ENCODE measurements around the gene ERLEC1. TPM values are rescaled to one million over a fixed set of nuclear protein-coding genes. Genes with fewer than 3 reads are reported as not detected.
A peak's percentile ranks its signal among the peaks of the same experiment; 100 is the strongest.

The ERLEC1 gene
- total and polyA plus RNA-seq, 8 donors = 16.8 to 45.9 (median 33.3) TPM

DNA sequence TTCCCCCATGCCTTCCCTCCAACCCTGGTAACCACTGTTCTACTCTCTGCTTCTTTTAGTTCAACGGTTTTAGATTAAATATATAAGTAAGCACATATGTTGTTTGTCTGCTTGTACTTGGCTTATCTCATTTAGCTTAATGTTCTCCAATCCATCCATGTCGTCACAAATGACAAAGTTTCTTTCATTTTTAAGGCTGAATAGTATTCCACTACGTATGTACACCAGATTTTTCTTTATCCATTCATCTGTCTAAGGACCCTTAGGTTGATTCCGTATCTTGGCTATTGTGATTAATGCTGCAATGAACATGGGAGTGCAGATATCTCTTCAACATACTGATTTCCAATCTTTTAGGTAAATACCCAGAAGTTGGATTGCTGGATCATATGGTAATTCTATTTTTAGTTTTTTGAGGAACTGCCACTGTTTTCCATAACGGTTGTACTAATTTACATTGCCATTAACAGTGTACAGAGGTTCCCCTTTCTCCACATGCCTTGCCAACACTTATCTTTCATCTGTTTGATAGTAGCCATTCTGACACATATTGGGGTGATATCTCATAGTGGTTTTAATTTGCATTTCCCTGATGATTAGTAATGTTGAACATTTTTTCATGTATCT lies 8.2 kb upstream of the ERLEC1 start:
- 73 to 74% methylated on average over 5 of the region's 5 CpGs for WGBS, 2 donors
- TF ChIP-seq, protein P1, sequence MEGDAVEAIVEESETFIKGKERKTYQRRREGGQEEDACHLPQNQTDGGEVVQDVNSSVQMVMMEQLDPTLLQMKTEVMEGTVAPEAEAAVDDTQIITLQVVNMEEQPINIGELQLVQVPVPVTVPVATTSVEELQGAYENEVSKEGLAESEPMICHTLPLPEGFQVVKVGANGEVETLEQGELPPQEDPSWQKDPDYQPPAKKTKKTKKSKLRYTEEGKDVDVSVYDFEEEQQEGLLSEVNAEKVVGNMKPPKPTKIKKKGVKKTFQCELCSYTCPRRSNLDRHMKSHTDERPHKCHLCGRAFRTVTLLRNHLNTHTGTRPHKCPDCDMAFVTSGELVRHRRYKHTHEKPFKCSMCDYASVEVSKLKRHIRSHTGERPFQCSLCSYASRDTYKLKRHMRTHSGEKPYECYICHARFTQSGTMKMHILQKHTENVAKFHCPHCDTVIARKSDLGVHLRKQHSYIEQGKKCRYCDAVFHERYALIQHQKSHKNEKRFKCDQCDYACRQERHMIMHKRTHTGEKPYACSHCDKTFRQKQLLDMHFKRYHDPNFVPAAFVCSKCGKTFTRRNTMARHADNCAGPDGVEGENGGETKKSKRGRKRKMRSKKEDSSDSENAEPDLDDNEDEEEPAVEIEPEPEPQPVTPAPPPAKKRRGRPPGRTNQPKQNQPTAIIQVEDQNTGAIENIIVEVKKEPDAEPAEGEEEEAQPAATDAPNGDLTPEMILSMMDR (IDR thresholded peaks at IDR 0.05) = no peak

DNA sequence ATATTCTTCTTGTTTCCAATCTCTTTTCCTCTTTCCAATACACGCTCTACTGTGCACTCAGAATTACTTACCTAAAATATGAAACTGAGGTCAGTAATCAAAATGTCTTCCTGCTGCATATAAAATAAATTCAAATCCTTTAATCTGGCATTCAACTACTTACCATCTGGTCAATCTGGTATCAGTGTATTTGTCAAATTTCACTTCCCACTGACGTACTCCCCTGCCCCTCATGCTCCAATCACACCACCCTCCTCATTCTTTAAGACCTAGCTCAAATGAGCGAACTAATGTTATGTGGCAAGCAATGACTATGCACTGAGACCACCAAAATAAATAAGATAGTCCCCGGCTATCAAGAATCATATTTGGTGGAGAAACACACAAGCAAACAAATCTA lies 6.8 kb upstream of the ERLEC1 start:
- H3K27ac ChIP-seq = no peak overlapping the region
- H3K4me3 ChIP-seq = no peak overlapping the region
- no peaks in the 10 kb centered on the region for H3K36me3 ChIP-seq
- FAIRE-seq = no peak
- H3K9me3 ChIP-seq = no peaks in the 10 kb centered on the region
- 92 to 95% methylated on average over 4 of the region's 4 CpGs for WGBS, 2 donors
- ATAC-seq = no peak
- peaks cover 0 to 9% (median under 1%) of the 10 kb centered on the region in 3 donors for H3K4me1 ChIP-seq
- no peak for DNase-seq
- intact Hi-C loops (cut with DNase I) = no loop called here
- H3K27me3 ChIP-seq = no peaks in the 10 kb centered on the region
- TF ChIP-seq, protein P1 (IDR thresholded peaks at IDR 0.05) = no peak

More for the DNA sequence above, 8.2 kb upstream of the ERLEC1 start:
- ATAC-seq = no peak
- Histone ChIP-seq H3K36me3 (no peaks in the 10 kb centered on the region), H3K9me3 (no peaks in the 10 kb centered on the region), H3K4me3 (no peak overlapping the region), H3K27ac (no peak overlapping the region), H3K27me3 (no peaks in the 10 kb centered on the region), H3K4me1 (peaks cover 0 to 5% (median 0%) of the 10 kb centered on the region in 3 donors)
- no peak for DNase-seq
- no peak for FAIRE-seq
- intact Hi-C loops (cut with DNase I) = no loop called here

DNA sequence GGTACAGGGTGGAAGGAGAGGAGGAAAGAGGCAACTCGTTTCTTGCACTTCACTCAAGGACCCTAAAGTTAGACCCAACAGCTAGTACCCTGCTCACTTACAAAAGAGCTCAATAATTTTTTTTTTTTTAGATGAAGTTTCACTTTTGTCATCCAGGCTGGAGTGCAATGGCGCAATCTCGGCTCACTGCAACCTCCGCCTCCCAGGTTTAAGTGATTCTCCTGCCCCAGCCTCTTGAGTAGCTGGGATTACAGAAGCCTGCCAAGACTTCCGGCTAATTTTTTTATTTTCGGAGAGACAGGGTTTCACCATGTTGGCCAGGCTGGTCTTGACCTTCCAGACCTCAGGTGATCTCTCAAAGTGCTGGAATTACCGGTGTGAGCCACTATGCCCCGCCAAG lies 4.2 kb upstream of the ERLEC1 start:
- peaks cover 5 to 13% (median 8%) of the 10 kb centered on the region in 3 donors for H3K4me1 ChIP-seq
- intact Hi-C loops (cut with DNase I) = no loop called here
- FAIRE-seq (no peak), DNase-seq (no peak), ATAC-seq (no peak)
- no peak overlapping the region for H3K27ac ChIP-seq
- TF ChIP-seq, protein P1 (IDR thresholded peaks at IDR 0.05) = no peak
- H3K36me3 ChIP-seq = no peaks in the 10 kb centered on the region
- H3K4me3 ChIP-seq = no peak overlapping the region
- no peaks in the 10 kb centered on the region for H3K9me3 ChIP-seq
- H3K27me3 ChIP-seq = no peaks in the 10 kb centered on the region
- 79 to 83% methylated on average over 8 of the region's 8 CpGs for WGBS, 2 donors

DNA sequence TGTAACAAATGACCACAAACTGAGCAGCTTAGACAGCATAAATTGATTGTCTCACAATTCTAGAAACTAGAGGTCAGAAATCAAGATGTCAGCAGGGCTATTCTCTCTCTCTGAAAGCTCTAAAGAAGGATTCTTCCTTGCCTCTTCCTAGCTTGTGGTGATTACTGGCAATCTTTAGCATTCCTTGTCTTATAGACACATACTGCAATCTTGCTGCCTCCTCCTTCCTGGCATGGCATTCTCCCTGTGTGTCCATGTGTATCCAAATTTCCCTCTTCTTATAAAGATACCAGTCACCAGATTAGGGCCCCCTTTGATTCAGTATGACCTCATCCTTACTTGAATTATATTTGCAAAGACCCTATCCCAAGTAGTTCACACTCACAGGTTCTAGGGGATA lies 2.4 kb upstream of the ERLEC1 start:
- Histone ChIP-seq H3K36me3 (no peaks in the 10 kb centered on the region), H3K9me3 (no peaks in the 10 kb centered on the region), H3K27me3 (no peaks in the 10 kb centered on the region), H3K27ac (no peak overlapping the region), H3K4me3 (no peak overlapping the region), H3K4me1 (peaks cover 8 to 23% (median 14%) of the 10 kb centered on the region in 3 donors)
- ATAC-seq (no peak), DNase-seq (no peak), FAIRE-seq (no peak)
- TF ChIP-seq, protein P1 (IDR thresholded peaks at IDR 0.05) = no peak
- intact Hi-C loops (cut with DNase I) = no loop called here

DNA sequence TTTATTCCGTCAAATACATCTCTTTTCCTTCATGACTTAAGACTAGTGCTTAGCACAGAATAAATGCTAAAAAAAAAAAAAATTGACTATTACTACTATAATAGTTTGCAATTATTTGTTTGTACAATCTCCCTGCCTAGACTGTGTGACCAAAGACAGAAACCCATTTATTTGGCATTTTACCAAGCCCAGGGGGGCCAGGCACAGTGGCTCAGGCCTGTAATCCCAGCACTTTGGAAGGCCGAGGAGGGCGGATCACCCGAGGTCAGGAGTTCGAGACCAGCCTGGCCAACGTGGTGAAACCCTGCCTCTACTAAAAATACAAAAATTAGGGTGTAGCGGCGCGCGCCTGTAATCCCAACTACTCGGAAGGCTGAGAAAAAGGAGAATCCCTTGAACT lies 1.5 kb upstream of the ERLEC1 start:
- H3K9me3 ChIP-seq = no peaks in the 10 kb centered on the region
- TF ChIP-seq, protein P1 (IDR thresholded peaks at IDR 0.05) = no peak
- intact Hi-C loops (cut with DNase I) = no loop called here
- peaks cover 8 to 27% (median 14%) of the 10 kb centered on the region in 3 donors for H3K4me1 ChIP-seq
- H3K27ac ChIP-seq = no peak overlapping the region
- H3K27me3 ChIP-seq = no peaks in the 10 kb centered on the region
- ATAC-seq = no peak
- DNase-seq = no peak
- whole genome bisulfite sequencing, 2 donors = 46 to 52% methylated on average over 11 of the region's 11 CpGs
- FAIRE-seq = no peak
- H3K4me3 ChIP-seq = peak overlapping the region; percentile 2 to 74 (median 72)
- H3K36me3 ChIP-seq = no peaks in the 10 kb centered on the region

All from pancreas (tissue), 10 donors.